ENCODE measurements around the gene GINS1. TPM values are rescaled to one million over a fixed set of nuclear protein-coding genes. Genes with fewer than 3 reads are reported as not detected.
A peak's percentile ranks its signal among the peaks of the same experiment; 100 is the strongest.

Gene GINS1
- total RNA-seq, 1 experiment from 2014 or later: 74.3 TPM

- Histone ChIP-seq H3K4me1 (ENCODE audit: insufficient read depth, low read length) (no peaks in the 10 kb centered on the region), H3K27me3 (ENCODE audit: insufficient read depth, low read length) (no peaks in the 10 kb centered on the region), H3K79me2 (ENCODE audit: insufficient read depth, low read length) (no peaks in the 10 kb centered on the region), H4K5ac (ENCODE audit: insufficient read length, low read depth, low read length) (no peak overlapping the region), H3K23me2 (ENCODE audit: insufficient read length, low read depth, low read length, poor library complexity, severe bottlenecking) (no peaks in the 10 kb centered on the region), H4K8ac (replicated peaks; ENCODE audit: insufficient read length, low read depth, low read length) (no peak overlapping the region), H3K27ac (ENCODE audit: insufficient read length, low read depth, low read length) (no peak overlapping the region), H3T11ph (ENCODE audit: low read length) (no peak overlapping the region), H3K4ac (ENCODE audit: low read depth, low read length) (no peak overlapping the region), H2BK15ac (ENCODE audit: low read depth, low read length) (no peak overlapping the region), H3K14ac (ENCODE audit: insufficient read depth, low read length) (no peak overlapping the region), H2AK5ac (ENCODE audit: insufficient read length, low read length) (no peak overlapping the region), H3K4me2 (ENCODE audit: insufficient read depth, insufficient read length, low read length) (no peak overlapping the region), H3K18ac (ENCODE audit: insufficient read length, low read depth, low read length) (no peak overlapping the region), H2BK20ac (ENCODE audit: low read depth, low read length, poor library complexity, severe bottlenecking) (no peak overlapping the region), H3K79me1 (ENCODE audit: insufficient read depth, low read depth, low read length, poor library complexity, severe bottlenecking) (no peaks in the 10 kb centered on the region), H3K56ac (ENCODE audit: insufficient read length, low read depth, low read length) (no peak overlapping the region), H4K91ac (ENCODE audit: insufficient read length, low read depth, low read length) (no peak overlapping the region), H4K20me1 (ENCODE audit: control insufficient read depth, insufficient read depth, insufficient read length) (no peaks in the 10 kb centered on the region), H3K9ac (ENCODE audit: extremely low read depth, insufficient read length, low read length) (no peak overlapping the region), H3K9me3 (ENCODE audit: control insufficient read depth, low read depth, low read length) (no peaks in the 10 kb centered on the region), H2BK5ac (ENCODE audit: insufficient read length, low read length) (no peak overlapping the region), H3K23ac (ENCODE audit: insufficient read length, low read depth, low read length) (no peak overlapping the region), H2BK120ac (ENCODE audit: low read depth, low read length, poor library complexity, severe bottlenecking) (no peak overlapping the region), H2AFZ (ENCODE audit: low read length) (no peak overlapping the region), H2BK12ac (ENCODE audit: insufficient read length, low read depth, low read length) (no peak overlapping the region)
- Mint-ChIP-seq H3K27me3 (ENCODE audit: low read depth) (no peaks in the 10 kb centered on the region), H3K27ac (peak overlapping the region in 2 of 3 experiments; percentile 39 to 64; a peak in 2 of 7 replicates), H3K36me3 (ENCODE audit: insufficient read depth in 1 of 3, low read depth in 3 of 3) (peaks cover 54 to 83% (median 81%) of the 10 kb centered on the region in 3 experiments), H3K4me1 (no peaks in the 10 kb centered on the region), H3K4me3 (no peak overlapping the region), H3K9me3 (peaks cover 0 to 15% of the 10 kb centered on the region in 2 experiments; a peak in 2 of 5 replicates)
- no CpG with 5 or more reads among the region's 25 CpGs for WGBS (ENCODE audit: extremely low coverage, insufficient read length, low lambda C conversion rate)
- TF ChIP-seq, protein P1, sequence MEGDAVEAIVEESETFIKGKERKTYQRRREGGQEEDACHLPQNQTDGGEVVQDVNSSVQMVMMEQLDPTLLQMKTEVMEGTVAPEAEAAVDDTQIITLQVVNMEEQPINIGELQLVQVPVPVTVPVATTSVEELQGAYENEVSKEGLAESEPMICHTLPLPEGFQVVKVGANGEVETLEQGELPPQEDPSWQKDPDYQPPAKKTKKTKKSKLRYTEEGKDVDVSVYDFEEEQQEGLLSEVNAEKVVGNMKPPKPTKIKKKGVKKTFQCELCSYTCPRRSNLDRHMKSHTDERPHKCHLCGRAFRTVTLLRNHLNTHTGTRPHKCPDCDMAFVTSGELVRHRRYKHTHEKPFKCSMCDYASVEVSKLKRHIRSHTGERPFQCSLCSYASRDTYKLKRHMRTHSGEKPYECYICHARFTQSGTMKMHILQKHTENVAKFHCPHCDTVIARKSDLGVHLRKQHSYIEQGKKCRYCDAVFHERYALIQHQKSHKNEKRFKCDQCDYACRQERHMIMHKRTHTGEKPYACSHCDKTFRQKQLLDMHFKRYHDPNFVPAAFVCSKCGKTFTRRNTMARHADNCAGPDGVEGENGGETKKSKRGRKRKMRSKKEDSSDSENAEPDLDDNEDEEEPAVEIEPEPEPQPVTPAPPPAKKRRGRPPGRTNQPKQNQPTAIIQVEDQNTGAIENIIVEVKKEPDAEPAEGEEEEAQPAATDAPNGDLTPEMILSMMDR (conservative IDR thresholded peaks at IDR 0.05): no peak
- peak; percentile 25 for DNase-seq
Observed at GRCh38 chr20:25453035-25453810, 45.8 kb downstream of the GINS1 start.
